HFFc6 (cell line): Measurements from ENCODE around the gene ANKRA2. TPM values are rescaled to one million over a fixed set of nuclear protein-coding genes. Genes with fewer than 3 reads are reported as not detected.

Experiments
- DNase-seq: peaks from one replicate; pipeline ENCODE4 v3.0.0-alpha.2; 2018
- H3K27ac Mint-ChIP-seq: 2 replicates; pipeline ENCODE4 v1.8.0; 2020; ENCODE audit warnings: mild to moderate bottlenecking, mixed read lengths
- H3K27me3 Mint-ChIP-seq: 2 replicates; pipeline ENCODE4 v1.8.0; 2021; ENCODE audit warnings: mild to moderate bottlenecking, moderate library complexity, mixed read lengths; ENCODE audit not compliant: insufficient read depth
- H3K36me3 Mint-ChIP-seq: 2 replicates; pipeline ENCODE4 v1.8.0; 2021; ENCODE audit warnings: low read depth, mixed read lengths
- H3K4me1 Mint-ChIP-seq: 2 replicates; pipeline ENCODE4 v1.8.0; 2020; ENCODE audit warnings: low read depth, mixed read lengths
- H3K4me3 Mint-ChIP-seq: 2 replicates; pipeline ENCODE4 v1.8.0; 2020; ENCODE audit warnings: mild to moderate bottlenecking, moderate library complexity, mixed read lengths
- H3K9me3 Mint-ChIP-seq: 2 replicates; pipeline ENCODE4 v1.8.0; 2020; ENCODE audit warnings: mild to moderate bottlenecking, mixed read lengths
- total RNA-seq, 6 experiments: library from RNA; stranded (reverse); fragmentation: NEBNext Ultra II Directional; extraction: Animal tissue kit (Norgen Biotek cat#: 25700); gene quantifications; 2 replicates in 1 of 6; 3 replicates in 5 of 6; pipeline ENCODE4 v1.2.3, GENCODE V29; 2021
- TF ChIP-seq, protein P1 (sequence below): fragments of 200-600 bp; sonication (generic); IDR thresholded peaks from 2 replicates; pipeline ENCODE4 v1.5.0; 2021; ENCODE audit warnings: antibody characterized with exemption, mild to moderate bottlenecking

The ANKRA2 gene
- total RNA-seq, 6 experiments from 2014 or later, result 12.5 to 15.1 (median 13.7) TPM

DNA sequence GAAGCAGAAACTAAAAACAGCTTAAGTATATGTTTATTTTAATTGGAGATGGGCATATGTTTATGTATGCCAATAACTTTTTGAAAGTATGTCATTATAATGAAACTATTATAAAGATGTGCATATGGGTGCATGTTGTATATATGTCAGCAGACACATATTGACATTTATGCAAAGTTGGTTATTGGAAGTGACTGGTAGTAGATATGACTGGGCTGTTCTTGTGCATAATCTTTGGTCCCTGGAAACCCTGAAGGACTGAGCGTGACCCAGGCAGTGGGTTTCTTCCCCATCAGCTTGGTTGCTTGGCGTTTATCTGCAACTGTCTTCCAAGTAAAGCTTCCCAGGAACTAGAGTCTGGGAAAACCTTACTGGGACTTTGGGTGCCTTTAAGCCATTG, 25.7 kb downstream of the ANKRA2 start:
- H3K36me3 Mint-ChIP-seq, result peaks cover 6% of the 10 kb centered on the region; the same call in 1 of the 2 replicates
- H3K27ac Mint-ChIP-seq, result no peak overlapping the region
- H3K27me3 Mint-ChIP-seq, result peaks cover 5% of the 10 kb centered on the region
- TF ChIP-seq, protein P1, sequence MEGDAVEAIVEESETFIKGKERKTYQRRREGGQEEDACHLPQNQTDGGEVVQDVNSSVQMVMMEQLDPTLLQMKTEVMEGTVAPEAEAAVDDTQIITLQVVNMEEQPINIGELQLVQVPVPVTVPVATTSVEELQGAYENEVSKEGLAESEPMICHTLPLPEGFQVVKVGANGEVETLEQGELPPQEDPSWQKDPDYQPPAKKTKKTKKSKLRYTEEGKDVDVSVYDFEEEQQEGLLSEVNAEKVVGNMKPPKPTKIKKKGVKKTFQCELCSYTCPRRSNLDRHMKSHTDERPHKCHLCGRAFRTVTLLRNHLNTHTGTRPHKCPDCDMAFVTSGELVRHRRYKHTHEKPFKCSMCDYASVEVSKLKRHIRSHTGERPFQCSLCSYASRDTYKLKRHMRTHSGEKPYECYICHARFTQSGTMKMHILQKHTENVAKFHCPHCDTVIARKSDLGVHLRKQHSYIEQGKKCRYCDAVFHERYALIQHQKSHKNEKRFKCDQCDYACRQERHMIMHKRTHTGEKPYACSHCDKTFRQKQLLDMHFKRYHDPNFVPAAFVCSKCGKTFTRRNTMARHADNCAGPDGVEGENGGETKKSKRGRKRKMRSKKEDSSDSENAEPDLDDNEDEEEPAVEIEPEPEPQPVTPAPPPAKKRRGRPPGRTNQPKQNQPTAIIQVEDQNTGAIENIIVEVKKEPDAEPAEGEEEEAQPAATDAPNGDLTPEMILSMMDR, result no peak
- DNase-seq, result no peak
- H3K4me1 Mint-ChIP-seq, result peaks cover 34% of the 10 kb centered on the region
- peaks cover 5% of the 10 kb centered on the region; the same call in 1 of the 2 replicates for H3K9me3 Mint-ChIP-seq
- no peak overlapping the region for H3K4me3 Mint-ChIP-seq

DNA sequence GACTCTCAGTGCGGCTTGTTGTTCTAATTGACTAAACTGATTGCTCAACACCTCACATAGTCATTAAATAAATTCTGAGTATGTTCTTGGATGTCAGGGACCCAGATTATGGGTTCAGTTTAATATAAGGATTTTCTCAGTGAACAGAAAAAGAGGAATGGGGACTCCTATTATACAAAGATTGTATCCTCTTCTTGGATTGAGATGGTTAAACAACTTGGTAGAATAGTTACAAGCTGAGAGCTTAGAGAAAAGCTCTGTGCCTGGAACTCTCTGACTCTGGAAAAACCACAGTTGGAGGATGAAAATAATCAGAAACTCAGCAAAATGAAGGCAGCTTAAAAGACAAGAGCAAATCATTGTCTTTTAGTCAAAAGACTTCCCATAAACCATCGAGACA, 30.5 kb downstream of the ANKRA2 start:
- Mint-ChIP-seq H3K27ac (no peak overlapping the region), H3K4me3 (no peak overlapping the region), H3K4me1 (peaks cover 38% of the 10 kb centered on the region), H3K9me3 (peaks cover 5% of the 10 kb centered on the region; the same call in 1 of the 2 replicates), H3K27me3 (peaks cover 15% of the 10 kb centered on the region), H3K36me3 (peaks cover 11% of the 10 kb centered on the region; the same call in 1 of the 2 replicates)
- TF ChIP-seq, protein P1, result no peak
- DNase-seq, result no peak

DNA sequence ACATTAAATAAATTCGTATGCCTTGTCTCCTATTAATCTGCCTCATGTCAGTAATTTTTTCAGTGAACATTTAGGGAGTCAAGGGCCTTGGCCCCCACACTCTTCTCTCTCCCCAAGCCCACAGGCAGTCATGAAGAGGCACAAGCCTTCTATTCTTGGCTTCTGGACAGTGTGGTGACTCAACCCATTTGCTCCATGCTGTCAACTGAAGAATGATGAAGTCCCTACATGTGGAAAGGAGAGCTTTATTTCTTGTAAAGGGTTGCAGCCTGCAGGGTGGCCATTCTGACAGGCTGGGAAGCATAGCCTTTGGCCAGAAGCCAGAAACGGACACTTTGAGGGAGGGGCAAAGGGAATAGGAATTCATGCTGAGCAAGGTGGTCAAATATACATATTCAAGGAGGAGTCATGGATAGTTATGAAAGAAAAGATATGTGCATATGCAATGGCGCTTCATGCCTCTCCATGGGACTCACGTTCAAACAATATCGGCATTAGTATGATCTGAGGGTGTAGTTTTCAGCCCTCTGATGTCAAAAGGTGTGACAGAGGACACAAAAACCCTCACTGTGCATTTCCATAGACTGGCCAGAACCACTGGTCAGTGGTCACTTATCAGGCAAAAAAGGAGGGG, 31.3 kb downstream of the ANKRA2 start:
- H3K27ac Mint-ChIP-seq, result no peak overlapping the region
- peaks cover 11% of the 10 kb centered on the region; the same call in 1 of the 2 replicates for H3K36me3 Mint-ChIP-seq
- peak; percentile 21 for DNase-seq
- H3K9me3 Mint-ChIP-seq, result peaks cover 5% of the 10 kb centered on the region; the same call in 1 of the 2 replicates
- TF ChIP-seq, protein P1, result no peak
- H3K4me1 Mint-ChIP-seq, result peaks cover 32% of the 10 kb centered on the region
- no peak overlapping the region for H3K4me3 Mint-ChIP-seq
- H3K27me3 Mint-ChIP-seq, result peaks cover 15% of the 10 kb centered on the region

DNA sequence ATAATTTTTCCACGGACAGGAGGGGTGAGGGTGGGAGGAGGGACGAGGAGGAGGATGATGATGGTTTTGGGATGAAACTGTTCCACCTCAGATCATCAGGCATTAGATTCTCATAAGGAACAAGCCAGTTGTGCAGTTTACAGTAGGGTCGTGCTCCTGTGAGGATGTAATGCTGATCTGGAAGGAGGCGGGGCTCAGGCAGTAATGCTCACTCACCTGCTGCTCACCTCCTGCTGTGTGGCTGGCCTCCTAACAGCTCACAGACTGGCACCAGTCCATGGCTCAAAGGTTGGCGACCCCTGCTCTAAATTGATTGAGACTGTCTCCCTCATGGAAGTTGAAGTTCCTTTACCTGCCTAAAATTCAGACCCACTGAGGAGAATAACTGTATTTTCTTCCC, 33.2 kb downstream of the ANKRA2 start:
- TF ChIP-seq, protein P1, result no peak
- Mint-ChIP-seq H3K9me3 (peaks cover 5% of the 10 kb centered on the region; the same call in 1 of the 2 replicates), H3K4me3 (no peak overlapping the region), H3K27me3 (peaks cover 19% of the 10 kb centered on the region), H3K27ac (no peak overlapping the region), H3K4me1 (peaks cover 27% of the 10 kb centered on the region), H3K36me3 (peaks cover 11% of the 10 kb centered on the region; the same call in 1 of the 2 replicates)
- DNase-seq, result no peak

DNA sequence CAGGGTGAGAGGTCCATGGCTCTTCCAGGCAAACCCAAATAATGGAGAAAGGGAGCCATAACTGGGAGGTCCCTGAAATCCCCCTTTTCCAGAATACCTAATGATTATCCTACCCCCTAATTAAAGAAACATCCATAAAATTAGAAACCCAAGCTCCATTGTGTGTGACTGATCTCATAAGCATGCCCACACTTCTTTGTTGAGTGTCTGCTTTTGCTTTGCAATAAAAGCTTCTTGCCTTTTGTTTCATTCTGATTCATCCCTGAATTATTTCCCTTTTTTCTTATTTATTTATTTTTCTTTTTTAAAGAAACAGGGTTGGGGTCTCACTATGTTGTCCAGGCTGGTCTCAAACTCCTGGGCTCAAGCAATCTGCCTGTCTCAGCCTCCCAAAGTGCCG, 34.1 kb downstream of the ANKRA2 start:
- no peak for DNase-seq
- TF ChIP-seq, protein P1, result no peak
- Mint-ChIP-seq H3K4me3 (no peak overlapping the region), H3K4me1 (peaks cover 27% of the 10 kb centered on the region), H3K27ac (no peak overlapping the region), H3K27me3 (peaks cover 19% of the 10 kb centered on the region), H3K36me3 (peaks cover 11% of the 10 kb centered on the region; the same call in 1 of the 2 replicates), H3K9me3 (peaks cover 5% of the 10 kb centered on the region; the same call in 1 of the 2 replicates)
